Endothelial cell of umbilical vein (primary cell): ENCODE results near the gene PYHIN1. TPM values are rescaled to one million over a fixed set of nuclear protein-coding genes. Genes with fewer than 3 reads are reported as not detected.
A peak's percentile ranks its signal among the peaks of the same experiment; 100 is the strongest.

Source experiments
- Bru-seq: library from RNA; stranded (reverse); fragments of 400-500 nt; gene quantifications from one replicate; lab custom pipeline; 2021; lab: Mats Ljungman, UMichigan
- BruChase-seq, 2 experiments: library from RNA; stranded (reverse); fragments of 400-500 nt; gene quantifications; one replicate each; lab custom pipeline; 2021; lab: Mats Ljungman, UMichigan
- BruUV-seq: library from RNA; stranded (reverse); fragments of 400-500 nt; replicated peaks from 2 replicates; lab custom pipeline; 2021; lab: Mats Ljungman, UMichigan
- CTCF ChIA-PET: fragments of 300-600, 350-600 bp; sonication (Branson Sonifier 250); formaldehyde crosslinking; loops from one replicate; lab custom pipeline; 2021; ENCODE audit warnings: antibody characterized with exemption, inconsistent platforms; lab: Charles Lee
- POLR2A ChIA-PET: fragments of 300-600, 350-600 bp; sonication (Branson Sonifier 250); formaldehyde crosslinking; loops from one replicate; lab custom pipeline; 2021; ENCODE audit warnings: antibody characterized with exemption, inconsistent platforms; lab: Charles Lee
- DNase-seq: peaks from one replicate; pipeline ENCODE4 v3.0.0-alpha.2; 2011; ENCODE audit warnings: low read depth, low spot score
- FAIRE-seq: peaks from 2 replicates; lab custom pipeline; 2011; peaks lifted over from hg19 to GRCh38; lab: Jason Lieb, UNC
- H2AFZ ChIP-seq: 2 replicates; pipeline ENCODE4 v1.6.0; 2012; ENCODE audit warnings: low read depth, low read length, control low read depth, inconsistent platforms
- H3K27ac ChIP-seq: 2 replicates; pipeline ENCODE4 v1.5.1; 2011; ENCODE audit warnings: low read depth, mild to moderate bottlenecking, control low read depth, low read length, moderate library complexity; ENCODE audit not compliant: insufficient read depth
- H3K27me3 ChIP-seq, 2 experiments: 2 replicates each; pipeline versions ENCODE4 v1.6.0 to v1.6.1; 2011; ENCODE audit warnings: low read length in 2 of 2, mixed read lengths in 1 of 2; ENCODE audit not compliant: control insufficient read depth in 2 of 2, insufficient read depth in 2 of 2
- H3K36me3 ChIP-seq, 2 experiments: 2 replicates in 1 of 2; 3 replicates in 1 of 2; pipeline ENCODE4 v1.5.1; 2011; ENCODE audit warnings: low read length in 2 of 2, mild to moderate bottlenecking in 1 of 2, moderate library complexity in 1 of 2; ENCODE audit not compliant: control insufficient read depth in 2 of 2, insufficient read depth in 2 of 2; ENCODE audit errors: extremely low read depth in 1 of 2
- H3K4me1 ChIP-seq: 3 replicates; pipeline ENCODE4 v1.5.1; 2011; ENCODE audit warnings: mild to moderate bottlenecking, low read length; ENCODE audit not compliant: control insufficient read depth, insufficient read depth; ENCODE audit errors: extremely low read depth
- H3K4me2 ChIP-seq: 2 replicates; pipeline ENCODE4 v1.6.1; 2011; ENCODE audit warnings: low read length, control low read depth, mixed read lengths; ENCODE audit not compliant: insufficient read depth
- H3K4me3 ChIP-seq, 3 experiments: fragments of 200-600 bp in 1 of 3; sonication (generic), shearing (Covaris generic) in 1 of 3; replicated peaks in 1 of 3; 2 replicates each; pipeline ENCODE4 v1.5.1; 2011 to 2016; ENCODE audit warnings: control low read depth in 3 of 3, low read length in 3 of 3, mild to moderate bottlenecking in 2 of 3, inconsistent platforms in 1 of 3, low read depth in 1 of 3, moderate library complexity in 1 of 3; ENCODE audit not compliant: insufficient read depth in 1 of 3
- H3K79me2 ChIP-seq: 2 replicates; pipeline ENCODE4 v1.6.0; 2012; ENCODE audit warnings: low read length, inconsistent platforms; ENCODE audit not compliant: control insufficient read depth, insufficient read depth
- H3K9ac ChIP-seq: replicated peaks from 2 replicates; pipeline ENCODE3; 2011; ENCODE audit warnings: low read length, control low read depth; ENCODE audit not compliant: insufficient read depth; ENCODE audit errors: extremely low read depth
- H3K9me1 ChIP-seq: replicated peaks from 3 replicates; pipeline ENCODE4 v1.6.0; 2011; ENCODE audit warnings: mild to moderate bottlenecking, low read length; ENCODE audit not compliant: control insufficient read depth, insufficient read depth; ENCODE audit errors: extremely low read depth
- H3K9me3 ChIP-seq: replicated peaks from 2 replicates; pipeline ENCODE4 v1.5.1; 2012; ENCODE audit warnings: low read length, inconsistent platforms; ENCODE audit not compliant: control insufficient read depth, insufficient read depth
- H4K20me1 ChIP-seq: replicated peaks from 2 replicates; pipeline ENCODE3; 2011; ENCODE audit warnings: mild to moderate bottlenecking, low read length; ENCODE audit not compliant: control insufficient read depth, insufficient read depth; ENCODE audit errors: extremely low read depth
- EZH2 ChIP-seq: IDR thresholded peaks from 2 replicates; pipeline ENCODE4 v1.6.1; 2012; ENCODE audit warnings: borderline replicate concordance, low read depth, mild to moderate bottlenecking, moderate library complexity, low read length, inconsistent platforms; ENCODE audit not compliant: severe bottlenecking
- GATA2 ChIP-seq: IDR thresholded peaks from 2 replicates; pipeline ENCODE4 v1.7.0; 2011; ENCODE audit warnings: low read depth, mild to moderate bottlenecking, moderate library complexity, mixed read lengths, low read length; ENCODE audit not compliant: insufficient read length, insufficient read depth
- MAX ChIP-seq: IDR thresholded peaks from 2 replicates; pipeline ENCODE4 v1.6.1; 2011; ENCODE audit not compliant: insufficient read depth, insufficient read length
- POLR2A ChIP-seq: IDR thresholded peaks from 2 replicates; pipeline ENCODE4 v1.6.1; 2012; ENCODE audit warnings: low read depth, mild to moderate bottlenecking, control low read depth, low read length
- POLR2AphosphoS5 ChIP-seq: IDR thresholded peaks from 2 replicates; pipeline ENCODE4 v1.6.1; 2012; ENCODE audit warnings: low read depth, mild to moderate bottlenecking, control low read depth, low read length, moderate library complexity; ENCODE audit not compliant: insufficient read depth
- dilution Hi-C: fragments of 300-500 bp; cut with MboI; formaldehyde crosslinking; loops from one replicate; pipeline ENCODE4 v1.15.0; 2019; ENCODE audit warnings: low sequenced_read_pairs; ENCODE audit not compliant: extremely low pct_ligation_motif_present
- intact Hi-C: fragments of 100-400 bp; cut with micrococcal nuclease; formaldehyde crosslinking; loops from one replicate; pipeline ENCODE4 v1.10.0; 2022
- long read RNA-seq: library from polyadenylated mRNA; stranded (forward); transcript quantifications from one replicate; pipeline ENCODE4 v2.0.0, GENCODE V29; 2021
- polyA minus RNA-seq, 3 experiments: library from RNA; depleted of rRNA, polyadenylated mRNA; stranded (reverse); fragments of >200 nt; gene quantifications; 1 replicate in 1 of 3; 2 replicates in 2 of 3; pipeline ENCODE4 v1.2.3, GENCODE V29; 2011
- polyA plus RNA-seq, 4 experiments: library from polyadenylated mRNA; depleted of rRNA in 3 of 4; stranded (reverse) in 3 of 4; unstranded in 1 of 4; fragments of >200 nt; gene quantifications; 2 replicates each; pipeline versions ENCODE4 v1.2.1 to v1.2.3, GENCODE V29; 2011 to 2012; ENCODE audit warnings: missing spikeins in 1 of 4
- total RNA-seq: library from RNA; stranded (reverse); gene quantifications from 2 replicates; pipeline ENCODE4 v1.2.3, GENCODE V29; 2021

The PYHIN1 gene
- not detected in 2 replicates for total RNA-seq
- not detected in 2 replicates for polyA plus RNA-seq
- not detected in 2 replicates for polyA plus RNA-seq (2011; cell fraction: cytosol; rRNA removed)
- not detected in 2 replicates for polyA plus RNA-seq (2011; cell fraction: nucleus; rRNA removed)
- polyA plus RNA-seq (2012) = not detected in 2 replicates
- not detected in 2 replicates for polyA minus RNA-seq
- not detected for polyA minus RNA-seq (2011; cell fraction: cytosol; rRNA and poly(A)+ RNA removed)
- not detected in 2 replicates for polyA minus RNA-seq (2011; cell fraction: nucleus; rRNA and poly(A)+ RNA removed)
- percentile 5 among the genes with signal in this experiment for Bru-seq, nascent RNA
- BruChase-seq, experiment 1, labeled RNA remaining after a 6-hour chase = percentile 2 among the genes with signal in this experiment
- percentile 1 among the genes with signal in this experiment for BruChase-seq, experiment 2, labeled RNA remaining after a 2-hour chase
- long read RNA-seq = 0 reads

- no peaks in the 10 kb centered on the region for H3K79me2 ChIP-seq
- H3K9ac ChIP-seq = no peak within 1 kb of the TSS
- no peak within 1 kb of the TSS for H3K4me2 ChIP-seq
- ChIA-PET POLR2A (no interaction called here), CTCF (no interaction called here)
- no peaks in the 10 kb centered on the region for H4K20me1 ChIP-seq
- intact Hi-C loops (no loop called here), dilution Hi-C loops (no loop called here)
- no peak for DNase-seq
- H3K9me1 ChIP-seq = no peaks in the 10 kb centered on the region
- no peak within 1 kb of the TSS for H3K27ac ChIP-seq
- H3K4me3 ChIP-seq = no peak within 1 kb of the TSS
- no peaks in the 10 kb centered on the region for H3K4me1 ChIP-seq
- no peaks in the 10 kb centered on the region for H3K36me3 ChIP-seq
- FAIRE-seq = no peak
- no peaks in the 10 kb centered on the region for H3K9me3 ChIP-seq
- no peak within 1 kb of the TSS for H2AFZ ChIP-seq
- no TSS peak for BruUV-seq
- H3K27me3 ChIP-seq = no peaks in the 10 kb centered on the region
- TF ChIP-seq MAX (no peak), POLR2A (no peak), GATA2 (no peak), POLR2AphosphoS5 (no peak), EZH2 (no peak)
Measured at GRCh38 chr1:158931055-158931737, at the start of gene PYHIN1. TSS of gene PYHIN1 (plus strand) at chr1:158931552. CDS start at chr1:158936911, 5,359 bp downstream.

GRCh38 chr1:158893654-158894053 lies 37.7 kb upstream of the PYHIN1 start:
- FAIRE-seq (no peak), DNase-seq (no peak)
- dilution Hi-C loops (no loop called here), intact Hi-C loops (no loop called here)
- ChIA-PET CTCF (no interaction called here), POLR2A (no interaction called here)
- Histone ChIP-seq H4K20me1 (no peaks in the 10 kb centered on the region), H3K9me3 (no peaks in the 10 kb centered on the region), H3K4me2 (no peak overlapping the region), H3K9me1 (no peaks in the 10 kb centered on the region), H3K27ac (no peak overlapping the region), H3K79me2 (no peaks in the 10 kb centered on the region), H3K36me3 (no peaks in the 10 kb centered on the region), H3K27me3 (no peaks in the 10 kb centered on the region), H2AFZ (no peak overlapping the region), H3K9ac (no peak overlapping the region), H3K4me3 (no peak overlapping the region), H3K4me1 (no peaks in the 10 kb centered on the region)
- no TSS peak for BruUV-seq
- TF ChIP-seq GATA2 (no peak), POLR2AphosphoS5 (no peak)
